GM18951 (cell line): ENCODE results near the gene MICAL3.
"Not testable (repeated sequence)": the region's sequence is repeated elsewhere in the genome, so short reads cannot be mapped to it uniquely, and the experiment has no call there.

Source experiments
- POLR2A ChIP-seq: IDR thresholded peaks from 4 replicates; pipeline ENCODE4 v1.6.1; 2011; ENCODE audit warnings: mild to moderate bottlenecking; ENCODE audit not compliant: insufficient read length, insufficient read depth; ENCODE audit errors: extremely low read depth
- in situ Hi-C: fragments of 300-500 bp; cut with MboI; formaldehyde crosslinking; loops from one replicate; pipeline ENCODE4 v1.12.0; 2022; ENCODE audit warnings: low sequenced_read_pairs, mixed read lengths, inconsistent platforms; ENCODE audit not compliant: unreplicated experiment

The MICAL3 gene

GRCh38 chr22:17764036-17764435 lies 260.3 kb downstream of the MICAL3 start:
- in situ Hi-C loops = no loop called here
- TF ChIP-seq POLR2A = no peak

GRCh38 chr22:17763442-17763841 lies 260.9 kb downstream of the MICAL3 start:
- in situ Hi-C loops = not testable (repeated sequence)

- no peak for TF ChIP-seq POLR2A
- in situ Hi-C loops = no loop called here
These were observed 263.2 kb downstream of the MICAL3 start for GRCh38 chr22:17761138-17761488.

- TF ChIP-seq POLR2A = no peak
- in situ Hi-C loops = no loop called here
These were observed 270.0 kb downstream of the MICAL3 start for GRCh38 chr22:17754233-17754925.

GRCh38 chr22:17753401-17753989 lies 270.9 kb downstream of the MICAL3 start:
- no peak for TF ChIP-seq POLR2A
- in situ Hi-C loops = no loop called here

GRCh38 chr22:17751596-17751995 lies 272.8 kb downstream of the MICAL3 start:
- TF ChIP-seq POLR2A = no peak
- in situ Hi-C loops = no loop called here

GRCh38 chr22:17749605-17750395 lies 274.6 kb downstream of the MICAL3 start:
- TF ChIP-seq POLR2A = no peak
- in situ Hi-C loops = no loop called here

- in situ Hi-C loops = no loop called here
- TF ChIP-seq POLR2A = no peak
These were observed 275.6 kb downstream of the MICAL3 start for GRCh38 chr22:17748555-17749353.

GRCh38 chr22:17746916-17747315 lies 277.4 kb downstream of the MICAL3 start:
- in situ Hi-C loops = no loop called here
- no peak for TF ChIP-seq POLR2A

- in situ Hi-C loops = no loop called here
- TF ChIP-seq POLR2A = no peak
These were observed 279.9 kb downstream of the MICAL3 start for GRCh38 chr22:17744430-17744829.

GRCh38 chr22:17743661-17744411 lies 280.5 kb downstream of the MICAL3 start:
- in situ Hi-C loops = no loop called here
- no peak for TF ChIP-seq POLR2A

GRCh38 chr22:17742527-17742902 lies 281.8 kb downstream of the MICAL3 start:
- in situ Hi-C loops = no loop called here
- TF ChIP-seq POLR2A = no peak
